Measurements from ENCODE around the gene DNAH8.

DNA sequence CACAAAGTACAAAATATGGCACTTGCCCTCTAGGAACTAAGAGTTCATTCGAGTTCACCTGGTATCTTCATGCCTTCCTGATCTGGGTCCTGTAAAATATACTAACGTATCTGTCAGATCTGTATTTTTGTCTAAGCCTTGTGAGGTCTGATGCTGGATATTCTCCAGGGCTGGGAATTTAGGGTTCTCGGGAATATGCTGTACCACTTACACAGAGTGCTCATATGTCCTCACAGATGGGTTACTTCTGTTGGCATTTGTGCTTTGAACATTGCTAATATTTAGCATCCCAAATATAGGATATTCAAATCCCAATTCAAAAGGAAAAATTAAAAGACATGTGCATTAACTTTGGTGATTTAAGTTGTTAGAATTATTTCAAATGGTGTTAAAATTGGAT, 122.0 kb downstream of the DNAH8 start:
- no peak for TF ChIP-seq POLR2A (IDR thresholded peaks at IDR 0.05; ENCODE audit: low read depth, low read length)
- no peak for TF ChIP-seq POLR2AphosphoS5 (IDR thresholded peaks at IDR 0.05; ENCODE audit: low read depth, low read length)
- no peak for TF ChIP-seq TAF1 (IDR thresholded peaks at IDR 0.05; ENCODE audit: borderline replicate concordance, low read depth, low read length)

Data from GM12892 (cell line).